Psoas muscle (tissue), 8 donors: ENCODE data around the gene GRID1. TPM values are rescaled to one million over a fixed set of nuclear protein-coding genes. Genes with fewer than 3 reads are reported as not detected.

Experiments
- ATAC-seq, 4 donors: fragments of 200-7000 bp; cut with Tn5 transposase; one replicate each; pipeline ENCODE4 v1.9.1; 2020; ENCODE audit warnings: moderate library complexity in 3 of 4, mild to moderate bottlenecking in 2 of 4
- DNase-seq, 2 donors: peaks; one replicate each; pipeline ENCODE4 v3.0.0-alpha.2; 2020
- H3K27ac ChIP-seq: fragments of 200-600 bp; one replicate; pipeline ENCODE4 v1.8.0; 2022
- H3K27me3 ChIP-seq, 3 donors: fragments of 200-600 bp in 1 of 3; one replicate each; pipeline versions ENCODE4 v1.6.1 to v1.8.0; 2013 to 2022; ENCODE audit warnings: low read length in 2 of 3, mild to moderate bottlenecking in 2 of 3, moderate library complexity in 1 of 3; ENCODE audit not compliant: insufficient read depth in 3 of 3
- H3K36me3 ChIP-seq, 2 donors: fragments of 200-600 bp in 1 of 2; one replicate each; pipeline versions ENCODE4 v1.6.1 to v1.8.0; 2013 to 2022; ENCODE audit warnings: low read depth in 1 of 2, mild to moderate bottlenecking in 1 of 2, moderate library complexity in 1 of 2; ENCODE audit not compliant: insufficient read depth in 1 of 2
- H3K4me1 ChIP-seq: fragments of 200-600 bp; one replicate; pipeline ENCODE4 v1.8.0; 2022
- H3K4me3 ChIP-seq: fragments of 200-600 bp; one replicate; pipeline ENCODE4 v1.8.0; 2022; ENCODE audit warnings: mild to moderate bottlenecking
- H3K9me3 ChIP-seq: fragments of 200-600 bp; one replicate; pipeline ENCODE4 v1.8.0; 2022
- WGBS, 3 donors: extraction: QIAGEN DNeasy Blood & Tissue Kit; methylation state at CpG; one replicate each; pipeline versions ENCODE4 v1.1.6 to v1.1.7; 2013; 5-methylcytosine and 5-hydroxymethylcytosine counted together
- intact Hi-C, 2 donors: fragments of 100-400 bp; cut with DNase I; formaldehyde crosslinking; loops; one replicate each; pipeline versions ENCODE4 v1.11.0 to v1.14.2; 2022
- polyA plus RNA-seq, 3 donors: library from polyadenylated mRNA; stranded (reverse); fragments of 200-250 nt; gene quantifications; one replicate each; pipeline ENCODE4 v1.2.3, GENCODE V29; 2013
- total RNA-seq, 4 donors: library from RNA; stranded (reverse); fragmentation: NEBNext Ultra II Directional in 2 of 4; extraction: Animal tissue kit (Norgen Biotek cat#: 25700) in 2 of 4; gene quantifications; one replicate each; pipeline versions ENCODE4 v1.2.1 to v1.2.4, GENCODE V29; 2021 to 2023
- TF ChIP-seq, protein P1 (sequence below): fragments of 200-600 bp; IDR thresholded peaks from one replicate; pipeline ENCODE4 v1.8.0; 2022; ENCODE audit warnings: antibody characterized with exemption
- donor health status: healthy with polysubstance abuse.
- donor health status: DM: no; HTN: no; CAD: no; lungs with moderate emphysema.
- donor health status: Bipolar disorder and iron deficiency.
- donor health status: healthy.
- donor health status: DM: yes; HTN: yes; CAD: no.
- donor health status: DM: no; HTN: no; CAD: no.
- donor health status: DM: no; HTN: no; CAD: no.
- donor health status: DM: yes; HTN: yes; CAD: no.

The GRID1 gene
- total and polyA plus RNA-seq, 7 donors: 0.17 to 0.56 (median 0.24) TPM

DNA sequence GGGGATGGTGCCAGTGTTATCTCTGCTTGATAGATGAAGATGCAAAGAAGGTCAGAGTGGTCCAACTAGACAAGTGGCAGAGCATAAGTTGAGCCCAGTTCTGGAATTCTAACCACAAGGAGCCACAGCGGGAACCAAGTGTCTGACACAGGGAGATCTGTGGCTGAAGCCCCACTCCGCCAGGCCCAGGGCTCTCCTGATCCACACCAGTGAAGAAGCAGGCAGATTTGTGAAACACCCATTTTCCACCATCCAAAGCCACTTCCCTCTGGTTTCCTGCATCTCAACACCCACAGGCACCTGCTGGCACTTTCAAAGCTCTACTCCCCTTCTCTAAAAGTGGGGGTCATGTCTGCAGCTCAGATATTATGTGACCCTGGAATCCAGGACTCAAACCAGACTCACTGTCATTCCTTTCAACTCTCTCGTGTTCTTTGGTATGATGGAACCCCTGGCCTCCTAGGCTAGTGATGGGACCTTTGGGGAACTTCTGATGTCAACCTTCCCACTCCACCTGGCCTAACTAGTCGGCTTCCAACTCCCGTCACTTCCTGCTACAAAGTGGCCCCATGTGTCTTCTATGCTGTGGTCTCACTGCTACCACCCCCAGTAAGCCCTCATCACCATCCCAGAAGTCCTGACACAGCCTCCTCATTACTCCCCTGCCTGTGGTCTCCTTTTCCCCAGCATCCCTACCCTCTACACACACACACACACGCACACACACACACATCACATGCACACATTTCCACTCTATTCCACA lies 177.6 kb downstream of the GRID1 start:
- no peaks in the 10 kb centered on the region for H3K36me3 ChIP-seq
- H3K9me3 ChIP-seq: no peaks in the 10 kb centered on the region
- DNase-seq (no peak), ATAC-seq (no peak)
- no peaks in the 10 kb centered on the region for H3K4me1 ChIP-seq
- no peak overlapping the region for H3K4me3 ChIP-seq
- 75 to 87% (median 75%) methylated on average over 6 of the region's 6 CpGs for WGBS, 3 donors
- H3K27me3 ChIP-seq: peaks cover 0 to 3% (median 0%) of the 10 kb centered on the region in 3 donors
- intact Hi-C loops: no loop called here
- TF ChIP-seq, protein P1, sequence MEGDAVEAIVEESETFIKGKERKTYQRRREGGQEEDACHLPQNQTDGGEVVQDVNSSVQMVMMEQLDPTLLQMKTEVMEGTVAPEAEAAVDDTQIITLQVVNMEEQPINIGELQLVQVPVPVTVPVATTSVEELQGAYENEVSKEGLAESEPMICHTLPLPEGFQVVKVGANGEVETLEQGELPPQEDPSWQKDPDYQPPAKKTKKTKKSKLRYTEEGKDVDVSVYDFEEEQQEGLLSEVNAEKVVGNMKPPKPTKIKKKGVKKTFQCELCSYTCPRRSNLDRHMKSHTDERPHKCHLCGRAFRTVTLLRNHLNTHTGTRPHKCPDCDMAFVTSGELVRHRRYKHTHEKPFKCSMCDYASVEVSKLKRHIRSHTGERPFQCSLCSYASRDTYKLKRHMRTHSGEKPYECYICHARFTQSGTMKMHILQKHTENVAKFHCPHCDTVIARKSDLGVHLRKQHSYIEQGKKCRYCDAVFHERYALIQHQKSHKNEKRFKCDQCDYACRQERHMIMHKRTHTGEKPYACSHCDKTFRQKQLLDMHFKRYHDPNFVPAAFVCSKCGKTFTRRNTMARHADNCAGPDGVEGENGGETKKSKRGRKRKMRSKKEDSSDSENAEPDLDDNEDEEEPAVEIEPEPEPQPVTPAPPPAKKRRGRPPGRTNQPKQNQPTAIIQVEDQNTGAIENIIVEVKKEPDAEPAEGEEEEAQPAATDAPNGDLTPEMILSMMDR: no peak
- H3K27ac ChIP-seq: no peak overlapping the region

DNA sequence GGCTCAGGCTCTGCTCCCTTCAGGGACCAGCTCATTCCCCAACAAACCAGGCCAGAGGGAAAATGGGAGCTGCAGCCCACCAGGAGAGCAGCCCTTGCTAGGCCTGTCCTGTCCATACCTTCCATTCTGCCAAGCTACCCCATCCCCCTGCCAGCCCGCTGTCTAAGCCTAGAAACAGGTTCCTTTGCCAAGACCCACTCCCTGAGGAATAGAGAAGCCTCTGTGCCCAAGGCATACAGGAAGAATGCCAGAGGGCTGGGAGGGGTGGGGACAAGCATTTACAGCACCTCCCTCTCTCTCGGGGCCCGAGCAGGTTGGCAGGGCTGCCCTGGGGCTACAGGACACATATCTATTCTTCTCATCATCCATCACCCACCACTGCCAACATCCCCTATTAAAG lies 178.3 kb downstream of the GRID1 start:
- peaks cover 0 to 3% (median 3%) of the 10 kb centered on the region in 3 donors for H3K27me3 ChIP-seq
- no peak overlapping the region for H3K4me3 ChIP-seq
- TF ChIP-seq, protein P1: no peak
- no peaks in the 10 kb centered on the region for H3K4me1 ChIP-seq
- DNase-seq: no peak
- intact Hi-C loops: no loop called here
- WGBS, 3 donors: 23 to 36% (median 35%) methylated on average over 3 of the region's 3 CpGs
- no peak for ATAC-seq
- no peak overlapping the region for H3K27ac ChIP-seq
- H3K9me3 ChIP-seq: no peaks in the 10 kb centered on the region
- no peaks in the 10 kb centered on the region for H3K36me3 ChIP-seq

DNA sequence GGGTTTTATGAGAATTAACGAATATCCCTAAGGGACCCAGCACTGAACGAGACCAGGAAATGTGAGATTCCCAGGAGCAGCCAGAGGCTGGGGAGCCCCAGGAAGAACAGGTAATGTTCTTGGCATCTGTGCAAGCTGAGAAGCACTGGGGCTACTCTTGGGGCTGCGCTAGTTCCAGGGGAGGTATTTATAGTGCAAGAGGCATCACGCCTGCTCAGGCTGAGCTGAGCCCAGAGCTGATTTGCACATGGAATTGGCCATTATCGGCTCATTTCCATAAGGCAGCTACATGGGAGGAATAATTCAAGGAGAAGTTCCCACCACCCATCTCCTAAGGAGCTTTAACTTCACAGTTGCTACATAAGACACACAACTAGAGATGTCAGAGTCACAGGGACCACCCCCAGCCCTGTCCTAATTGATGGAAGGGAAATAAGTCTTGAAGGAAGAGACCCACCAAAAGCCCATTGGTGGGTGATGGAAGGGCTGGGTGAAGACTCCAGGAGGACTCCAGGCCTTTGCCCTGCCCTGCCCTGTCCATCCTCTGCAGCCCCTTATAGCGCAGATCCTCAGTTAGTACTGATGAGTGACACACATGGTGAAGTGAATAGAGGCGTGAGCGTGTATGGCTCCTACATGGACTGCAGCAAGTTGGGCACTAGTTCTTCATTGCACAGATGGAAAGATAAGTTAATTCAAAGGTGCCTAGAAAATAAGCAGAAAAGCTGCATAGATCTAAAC lies 178.9 kb downstream of the GRID1 start:
- H3K4me3 ChIP-seq: no peak overlapping the region
- DNase-seq: no peak
- no peaks in the 10 kb centered on the region for H3K36me3 ChIP-seq
- WGBS, 3 donors: 80 to 83% (median 81%) methylated on average over 8 of the region's 8 CpGs
- no peaks in the 10 kb centered on the region for H3K9me3 ChIP-seq
- no peak for ATAC-seq
- H3K27ac ChIP-seq: no peak overlapping the region
- TF ChIP-seq, protein P1: no peak
- intact Hi-C loops: no loop called here
- H3K4me1 ChIP-seq: no peaks in the 10 kb centered on the region
- peaks cover 0 to 3% (median 3%) of the 10 kb centered on the region in 3 donors for H3K27me3 ChIP-seq

DNA sequence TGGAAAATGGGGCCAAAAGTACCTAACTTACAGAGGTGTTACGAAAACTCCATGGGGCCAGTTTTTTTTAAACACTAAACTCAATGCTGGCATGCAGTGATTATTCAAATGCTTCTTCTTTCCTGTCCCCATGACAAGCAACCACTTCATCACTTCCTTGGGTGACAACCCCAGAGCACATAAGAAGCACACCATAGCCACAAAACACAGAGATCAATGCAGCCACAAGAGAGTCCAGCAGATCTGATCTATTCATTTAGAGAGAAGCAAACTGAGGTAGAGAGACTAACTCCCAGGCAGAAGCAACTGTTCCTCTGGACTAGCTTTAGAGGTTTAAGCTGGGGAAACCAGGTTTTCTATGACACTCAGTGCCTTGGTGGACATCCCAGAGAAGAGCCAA lies 180.0 kb downstream of the GRID1 start:
- Histone ChIP-seq H3K9me3 (no peaks in the 10 kb centered on the region), H3K4me3 (no peak overlapping the region), H3K36me3 (no peaks in the 10 kb centered on the region), H3K27me3 (peaks cover 0 to 6% (median 3%) of the 10 kb centered on the region in 3 donors), H3K4me1 (no peaks in the 10 kb centered on the region), H3K27ac (no peak overlapping the region)
- WGBS, 3 donors: 47 to 96% (median 91%) methylated on average over 1 of the region's 1 CpG
- DNase-seq (no peak), ATAC-seq (no peak)
- intact Hi-C loops: no loop called here
- TF ChIP-seq, protein P1: no peak
